GOT3 (cell line): ENCODE data around the gene LBHD1.
"Not testable (repeated sequence)": the region's sequence is repeated elsewhere in the genome, so short reads cannot be mapped to it uniquely, and the experiment has no call there.

ENCODE experiments used
- DNase-seq: peaks from one replicate; lab custom pipeline; 2025; ENCODE audit warnings: mixed read lengths; lab: John Stamatoyannopoulos, UW

LBHD1 gene

GRCh38 chr11:62616957-62617356 lies 55.1 kb downstream of the LBHD1 start:
- not testable (repeated sequence) for DNase-seq

- no peak for DNase-seq
These were observed 56.5 kb downstream of the LBHD1 start for GRCh38 chr11:62615521-62615920.

DNA sequence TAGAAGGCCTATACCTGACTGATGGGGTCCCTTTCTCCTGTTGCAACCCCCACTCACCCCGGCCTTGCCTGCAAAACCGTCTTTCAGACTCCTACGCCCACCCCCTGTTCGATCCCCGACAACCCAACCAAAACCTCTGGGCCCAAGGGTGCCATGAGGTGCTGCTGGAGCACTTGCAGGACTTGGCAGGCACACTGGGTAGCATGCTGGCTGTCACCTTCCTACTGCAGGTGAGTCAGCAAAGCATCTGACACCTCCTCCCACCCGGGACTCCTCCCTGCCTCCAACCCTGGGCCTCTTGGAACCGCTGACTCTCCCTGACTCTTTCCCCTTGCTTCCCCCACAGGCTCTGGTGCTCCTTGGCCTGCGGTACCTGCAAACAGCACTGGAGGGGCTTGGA lies 57.8 kb downstream of the LBHD1 start:
- DNase-seq, result no peak

GRCh38 chr11:62613291-62613778 lies 58.7 kb downstream of the LBHD1 start:
- no peak for DNase-seq
